Measurements from ENCODE around the gene ST6GALNAC5.

- TF ChIP-seq EZH2 (IDR thresholded peaks at IDR 0.05; ENCODE audit: insufficient read depth, poor library complexity, severe bottlenecking) (no peak), EZH2phosphoT487 (IDR thresholded peaks at IDR 0.05; ENCODE audit: insufficient read depth, low read depth) (no peak)
These were observed 61.9 kb downstream of the ST6GALNAC5 start for GRCh38 chr1:76929136-76929535.
